ENCODE data around the gene MOB2.

Gene MOB2

DNA sequence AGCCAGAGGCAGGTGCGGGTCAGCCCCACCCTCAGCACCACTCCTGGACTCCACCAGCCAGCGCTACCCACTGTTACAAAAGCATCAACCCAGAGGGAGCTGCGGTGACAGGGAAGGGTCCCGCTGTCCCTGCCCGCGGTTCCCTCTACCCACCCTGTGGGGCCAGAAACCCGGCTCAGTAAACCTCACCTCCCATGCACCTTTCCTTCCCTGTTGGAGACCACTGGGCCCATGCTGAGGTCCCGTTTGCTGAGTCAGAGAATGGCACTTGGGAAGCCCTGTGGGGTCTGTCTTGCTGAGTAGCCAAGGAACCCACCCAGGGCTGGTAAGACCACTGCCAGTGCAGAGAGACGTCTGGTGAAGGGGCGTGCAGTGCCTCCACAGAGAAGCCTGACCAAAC lies 42.1 kb upstream of the MOB2 start:
- no peaks in the 10 kb centered on the region for H3K9me3 ChIP-seq (ENCODE audit: control insufficient read depth, insufficient read depth, low read depth, low read length)
- H3K9ac ChIP-seq (ENCODE audit: low read length): no peak overlapping the region
- no peaks in the 10 kb centered on the region for H3K27me3 ChIP-seq (ENCODE audit: control insufficient read depth, insufficient read depth, low read length)
- H3K4me1 ChIP-seq (ENCODE audit: control insufficient read depth, insufficient read depth, low read length): no peaks in the 10 kb centered on the region
- no peak overlapping the region for H3K27ac ChIP-seq (ENCODE audit: low read depth, low read length)
- no peaks in the 10 kb centered on the region for H3K36me3 ChIP-seq (ENCODE audit: control insufficient read depth, insufficient read depth, low read length)
- H3K4me3 ChIP-seq (ENCODE audit: low read depth, low read length): no peak overlapping the region

DNA sequence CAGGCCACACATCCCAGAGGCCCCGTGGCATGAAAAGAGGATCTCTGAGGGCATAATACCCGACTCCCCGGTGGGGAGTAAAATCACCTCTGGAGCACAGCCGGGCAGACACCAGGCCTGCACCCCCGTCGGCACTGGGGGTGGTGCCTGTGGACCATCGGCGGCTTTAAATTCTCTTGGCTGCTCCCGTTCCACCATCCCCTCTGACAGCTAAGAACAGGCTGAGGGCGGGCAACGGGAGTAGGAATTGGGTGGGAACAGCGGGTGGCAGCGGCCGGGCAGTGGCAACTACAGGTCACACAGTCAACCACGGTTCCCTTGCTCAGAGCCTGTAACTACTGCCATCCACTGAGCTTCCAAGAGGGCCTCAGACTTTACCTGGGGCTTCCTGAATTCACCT lies 40.2 kb upstream of the MOB2 start:
- Histone ChIP-seq H3K9me3 (ENCODE audit: control insufficient read depth, insufficient read depth, low read depth, low read length) (no peaks in the 10 kb centered on the region), H3K9ac (ENCODE audit: low read length) (no peak overlapping the region), H3K4me1 (ENCODE audit: control insufficient read depth, insufficient read depth, low read length) (no peaks in the 10 kb centered on the region), H3K27me3 (ENCODE audit: control insufficient read depth, insufficient read depth, low read length) (no peaks in the 10 kb centered on the region), H3K4me3 (ENCODE audit: low read depth, low read length) (no peak overlapping the region), H3K27ac (ENCODE audit: low read depth, low read length) (no peak overlapping the region), H3K36me3 (ENCODE audit: control insufficient read depth, insufficient read depth, low read length) (no peaks in the 10 kb centered on the region)

DNA sequence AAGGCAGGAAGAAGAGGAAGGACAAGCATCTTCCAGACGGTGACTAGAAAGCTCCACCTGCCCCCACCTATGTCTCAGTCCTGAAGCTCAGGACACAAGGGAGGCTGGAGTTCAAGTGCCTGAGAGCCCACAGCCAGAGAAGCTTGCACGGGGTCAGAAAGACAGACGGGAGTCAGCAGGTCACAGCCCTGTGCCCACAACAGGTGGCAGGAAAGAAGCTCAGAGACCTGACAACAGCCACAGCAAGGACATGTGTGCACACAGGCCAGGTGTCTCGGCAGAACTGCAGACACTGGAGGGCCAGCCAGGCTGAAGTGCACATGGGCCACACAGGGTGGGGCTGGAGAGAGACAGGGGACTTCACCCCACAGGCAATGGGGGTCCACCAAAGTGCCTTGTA lies 37.2 kb upstream of the MOB2 start:
- no peaks in the 10 kb centered on the region for H3K36me3 ChIP-seq (ENCODE audit: control insufficient read depth, insufficient read depth, low read length)
- no peak overlapping the region for H3K4me3 ChIP-seq (ENCODE audit: low read depth, low read length)
- H3K27me3 ChIP-seq (ENCODE audit: control insufficient read depth, insufficient read depth, low read length): no peaks in the 10 kb centered on the region
- no peaks in the 10 kb centered on the region for H3K4me1 ChIP-seq (ENCODE audit: control insufficient read depth, insufficient read depth, low read length)
- H3K27ac ChIP-seq (ENCODE audit: low read depth, low read length): no peak overlapping the region
- no peaks in the 10 kb centered on the region for H3K9me3 ChIP-seq (ENCODE audit: control insufficient read depth, insufficient read depth, low read depth, low read length)
- H3K9ac ChIP-seq (ENCODE audit: low read length): no peak overlapping the region

DNA sequence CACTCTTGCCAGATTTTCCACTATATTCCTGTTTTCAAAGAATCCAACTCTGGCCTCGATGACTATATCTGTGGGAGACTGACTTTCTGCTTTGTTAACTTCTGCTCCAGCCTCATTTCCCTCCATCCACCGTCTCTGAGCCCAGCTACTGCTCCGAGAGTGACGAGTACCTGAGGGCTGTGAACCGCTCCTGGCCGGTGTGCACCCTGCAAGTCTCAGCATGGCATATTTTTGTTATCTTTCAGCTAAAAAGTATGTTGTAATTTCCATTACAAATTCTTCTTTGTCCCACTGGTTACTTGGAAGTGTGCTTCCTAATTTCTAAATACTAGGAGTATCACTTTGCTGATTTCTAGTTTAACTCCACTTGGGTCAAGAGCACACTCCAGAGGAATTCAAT lies 36.5 kb upstream of the MOB2 start:
- no peak overlapping the region for H3K9ac ChIP-seq (ENCODE audit: low read length)
- H3K4me3 ChIP-seq (ENCODE audit: low read depth, low read length): no peak overlapping the region
- no peaks in the 10 kb centered on the region for H3K9me3 ChIP-seq (ENCODE audit: control insufficient read depth, insufficient read depth, low read depth, low read length)
- no peaks in the 10 kb centered on the region for H3K27me3 ChIP-seq (ENCODE audit: control insufficient read depth, insufficient read depth, low read length)
- no peaks in the 10 kb centered on the region for H3K36me3 ChIP-seq (ENCODE audit: control insufficient read depth, insufficient read depth, low read length)
- H3K4me1 ChIP-seq (ENCODE audit: control insufficient read depth, insufficient read depth, low read length): no peaks in the 10 kb centered on the region
- no peak overlapping the region for H3K27ac ChIP-seq (ENCODE audit: low read depth, low read length)

DNA sequence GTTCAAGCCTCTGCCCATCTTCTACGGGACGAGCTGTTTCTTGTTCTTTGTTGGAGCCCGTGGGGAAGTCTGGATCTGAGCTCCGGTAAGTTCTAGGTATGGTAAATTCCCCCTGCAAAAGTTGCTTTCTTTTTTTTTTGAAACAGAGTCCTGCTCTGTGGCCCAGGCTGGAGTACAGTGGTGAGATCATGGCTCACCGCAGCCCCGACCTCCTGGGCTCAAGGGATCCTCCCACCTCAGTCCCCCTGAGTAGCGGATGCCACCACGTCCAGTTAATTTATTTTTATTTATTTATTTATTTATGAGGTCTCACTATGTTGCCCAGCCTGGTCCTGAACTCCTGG lies 35.5 kb upstream of the MOB2 start:
- Histone ChIP-seq H3K4me3 (ENCODE audit: low read depth, low read length) (no peak overlapping the region), H3K36me3 (ENCODE audit: control insufficient read depth, insufficient read depth, low read length) (no peaks in the 10 kb centered on the region), H3K4me1 (ENCODE audit: control insufficient read depth, insufficient read depth, low read length) (no peaks in the 10 kb centered on the region), H3K9ac (ENCODE audit: low read length) (no peak overlapping the region), H3K27me3 (ENCODE audit: control insufficient read depth, insufficient read depth, low read length) (no peaks in the 10 kb centered on the region), H3K9me3 (ENCODE audit: control insufficient read depth, insufficient read depth, low read depth, low read length) (no peaks in the 10 kb centered on the region), H3K27ac (ENCODE audit: low read depth, low read length) (no peak overlapping the region)

DNA sequence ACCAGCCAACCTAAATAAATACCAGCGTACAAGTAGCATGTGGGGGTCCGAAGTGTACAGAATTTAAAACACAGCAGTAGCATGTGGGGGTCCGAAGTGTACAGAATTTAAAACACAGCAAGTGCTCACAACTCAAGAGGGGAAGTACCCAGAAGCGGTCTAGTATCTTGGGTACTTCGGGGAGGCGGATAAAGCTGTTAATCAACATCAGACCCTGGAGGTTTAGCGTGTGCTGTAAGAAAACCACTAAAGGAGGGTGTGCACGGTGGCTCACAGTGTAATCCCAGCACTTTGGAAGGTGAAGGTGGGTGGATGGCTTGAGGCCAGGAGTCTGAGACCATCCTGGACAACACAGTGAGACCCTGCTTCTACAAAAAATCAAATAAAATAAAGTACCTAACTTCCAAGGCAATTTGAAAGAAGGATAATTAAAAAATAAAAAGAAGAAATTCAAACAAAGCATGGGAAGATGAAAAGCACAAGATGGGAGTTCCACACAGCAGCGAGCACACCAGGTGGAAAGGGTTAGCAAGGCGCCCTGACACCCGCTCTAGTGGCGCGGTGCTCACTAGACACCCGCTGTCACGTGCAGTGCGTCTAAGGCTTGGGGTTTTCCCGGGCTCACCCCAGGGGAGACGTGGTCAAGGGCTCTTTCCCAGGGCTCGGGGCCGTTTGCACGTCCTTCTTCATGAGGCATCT lies 35.0 kb upstream of the MOB2 start:
- Histone ChIP-seq H3K9ac (ENCODE audit: low read length) (no peak overlapping the region), H3K27ac (ENCODE audit: low read depth, low read length) (no peak overlapping the region), H3K4me3 (ENCODE audit: low read depth, low read length) (no peak overlapping the region), H3K9me3 (ENCODE audit: control insufficient read depth, insufficient read depth, low read depth, low read length) (no peaks in the 10 kb centered on the region), H3K4me1 (ENCODE audit: control insufficient read depth, insufficient read depth, low read length) (no peaks in the 10 kb centered on the region), H3K36me3 (ENCODE audit: control insufficient read depth, insufficient read depth, low read length) (no peaks in the 10 kb centered on the region), H3K27me3 (ENCODE audit: control insufficient read depth, insufficient read depth, low read length) (no peaks in the 10 kb centered on the region)

DNA sequence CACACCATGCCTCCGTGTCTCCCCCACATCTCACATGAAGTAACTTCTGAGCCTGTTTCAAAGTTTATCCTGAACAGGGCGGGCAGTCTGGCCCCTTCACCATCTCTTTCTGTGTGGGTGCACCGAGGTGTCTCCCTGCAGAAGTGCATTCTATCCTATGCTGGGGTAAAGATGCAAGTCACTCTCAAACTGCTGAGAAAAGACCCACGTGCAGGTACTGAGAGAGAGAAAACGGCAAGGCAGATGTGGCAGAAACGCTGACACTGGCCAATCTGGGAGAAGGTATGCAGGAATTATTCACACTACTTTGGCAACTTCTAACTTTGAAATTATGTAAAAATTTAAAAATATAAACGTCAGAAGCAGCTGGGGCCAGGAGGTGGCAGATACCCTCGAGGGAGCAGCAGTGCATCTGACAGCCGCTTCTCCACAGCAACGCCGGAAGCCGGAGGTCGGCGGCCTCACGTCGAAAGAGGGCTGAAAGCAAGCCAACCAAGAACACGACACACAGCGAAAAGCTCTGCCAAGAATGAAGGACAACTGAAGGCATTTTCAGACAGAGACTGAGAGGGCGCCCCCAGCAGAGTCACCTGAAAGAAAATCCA lies 34.2 kb upstream of the MOB2 start:
- no peaks in the 10 kb centered on the region for H3K36me3 ChIP-seq (ENCODE audit: control insufficient read depth, insufficient read depth, low read length)
- H3K9me3 ChIP-seq (ENCODE audit: control insufficient read depth, insufficient read depth, low read depth, low read length): no peaks in the 10 kb centered on the region
- no peaks in the 10 kb centered on the region for H3K27me3 ChIP-seq (ENCODE audit: control insufficient read depth, insufficient read depth, low read length)
- no peak overlapping the region for H3K9ac ChIP-seq (ENCODE audit: low read length)
- H3K27ac ChIP-seq (ENCODE audit: low read depth, low read length): no peak overlapping the region
- H3K4me1 ChIP-seq (ENCODE audit: control insufficient read depth, insufficient read depth, low read length): no peaks in the 10 kb centered on the region
- no peak overlapping the region for H3K4me3 ChIP-seq (ENCODE audit: low read depth, low read length)

DNA sequence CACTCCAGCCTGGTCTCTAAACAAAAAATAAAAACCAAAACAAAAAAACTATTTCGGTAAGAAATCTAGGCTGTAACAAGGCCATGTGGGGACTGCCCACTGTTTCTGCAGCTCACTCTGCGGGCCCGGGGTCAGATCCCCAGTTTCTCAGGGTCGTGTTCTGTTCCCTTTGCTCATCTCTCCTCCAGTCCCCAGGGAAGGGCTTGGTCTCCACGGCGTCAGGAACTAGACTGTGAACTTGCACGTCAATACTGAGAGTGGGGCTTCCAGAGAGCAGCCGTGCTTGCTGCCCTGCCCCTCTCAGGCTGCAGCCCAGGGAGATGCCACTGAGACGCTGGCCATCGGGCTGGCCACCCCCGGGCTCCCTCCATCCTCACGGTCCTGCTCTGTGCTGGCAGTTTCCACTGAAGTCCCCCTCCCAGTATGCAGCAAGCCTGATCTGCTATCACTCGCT lies 33.7 kb upstream of the MOB2 start:
- Histone ChIP-seq H3K36me3 (ENCODE audit: control insufficient read depth, insufficient read depth, low read length) (no peaks in the 10 kb centered on the region), H3K27me3 (ENCODE audit: control insufficient read depth, insufficient read depth, low read length) (no peaks in the 10 kb centered on the region), H3K9me3 (ENCODE audit: control insufficient read depth, insufficient read depth, low read depth, low read length) (no peaks in the 10 kb centered on the region), H3K4me3 (ENCODE audit: low read depth, low read length) (no peak overlapping the region), H3K27ac (ENCODE audit: low read depth, low read length) (no peak overlapping the region), H3K4me1 (ENCODE audit: control insufficient read depth, insufficient read depth, low read length) (peaks cover 2% of the 10 kb centered on the region; the same call in 1 of the 2 replicates), H3K9ac (ENCODE audit: low read length) (no peak overlapping the region)

DNA sequence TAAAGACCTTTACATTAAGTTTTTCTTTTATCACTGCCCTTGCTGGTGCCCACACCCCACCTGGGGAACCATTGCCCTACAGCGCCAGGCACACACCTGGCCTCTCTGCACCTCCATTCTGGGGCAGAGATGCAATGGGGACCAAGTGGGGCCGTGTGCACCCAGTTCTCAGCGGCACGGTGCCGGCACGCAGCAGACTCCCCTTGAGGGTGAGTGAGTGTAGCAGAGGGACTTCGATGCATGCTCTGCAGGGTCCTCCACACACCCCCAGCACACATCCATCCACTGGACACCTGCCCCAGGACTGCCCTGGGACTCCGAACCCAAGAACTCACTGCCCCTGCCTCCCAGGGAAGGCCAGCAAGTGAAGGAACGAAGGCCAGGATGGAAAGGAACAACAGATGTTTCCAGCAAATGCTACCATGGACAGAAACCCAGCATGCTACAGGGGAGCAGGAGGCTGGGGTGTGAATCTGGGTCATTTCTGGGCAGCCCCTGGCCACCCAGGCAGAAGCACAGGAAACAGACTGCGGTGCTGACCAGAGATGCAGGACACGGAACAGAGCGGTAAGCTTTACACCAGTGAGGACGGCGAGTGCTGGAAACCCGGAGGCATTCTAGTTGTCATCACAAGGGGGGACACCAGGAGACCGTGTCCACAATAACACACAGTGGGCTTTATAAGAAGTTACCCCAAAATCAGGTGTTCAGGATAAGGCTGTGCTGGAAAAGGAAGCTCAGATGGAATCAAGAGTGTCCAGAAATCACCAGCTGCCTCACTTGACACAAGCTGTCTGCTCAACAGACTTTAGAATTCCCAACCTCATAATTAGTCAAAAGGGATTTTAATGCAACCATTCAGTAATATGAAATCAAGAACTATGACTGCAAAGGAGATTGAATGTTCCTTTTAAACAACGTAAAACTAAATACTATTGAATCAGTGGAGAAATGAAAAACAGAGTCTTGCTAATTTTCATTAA lies 32.7 kb upstream of the MOB2 start:
- no peak overlapping the region for H3K4me3 ChIP-seq (ENCODE audit: low read depth, low read length)
- H3K27ac ChIP-seq (ENCODE audit: low read depth, low read length): no peak overlapping the region
- no peaks in the 10 kb centered on the region for H3K36me3 ChIP-seq (ENCODE audit: control insufficient read depth, insufficient read depth, low read length)
- no peaks in the 10 kb centered on the region for H3K27me3 ChIP-seq (ENCODE audit: control insufficient read depth, insufficient read depth, low read length)
- H3K9me3 ChIP-seq (ENCODE audit: control insufficient read depth, insufficient read depth, low read depth, low read length): no peaks in the 10 kb centered on the region
- no peak overlapping the region for H3K9ac ChIP-seq (ENCODE audit: low read length)
- peaks cover 3% of the 10 kb centered on the region; the same call in 1 of the 2 replicates for H3K4me1 ChIP-seq (ENCODE audit: control insufficient read depth, insufficient read depth, low read length)

DNA sequence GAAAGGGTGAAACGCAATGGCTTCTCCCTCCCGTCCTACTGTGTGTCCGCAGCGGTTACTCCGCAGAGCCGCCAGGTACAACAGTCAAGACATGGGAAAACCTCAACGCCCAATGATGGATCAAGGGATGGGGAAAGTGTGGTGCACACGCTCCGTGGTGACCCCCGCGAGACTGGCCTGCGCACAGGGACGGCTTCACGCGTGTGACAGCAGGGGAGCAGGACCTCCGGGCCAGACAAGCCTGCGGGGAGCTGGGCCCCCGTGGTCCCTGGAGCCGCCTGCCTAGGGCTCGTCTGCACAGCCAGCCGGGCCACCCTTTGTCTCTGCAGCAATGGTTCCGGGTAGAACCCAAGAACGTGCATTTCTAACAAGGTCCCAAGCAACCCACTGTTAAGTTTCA lies 31.7 kb upstream of the MOB2 start:
- Histone ChIP-seq H3K4me1 (ENCODE audit: control insufficient read depth, insufficient read depth, low read length) (peaks cover 9% of the 10 kb centered on the region), H3K36me3 (ENCODE audit: control insufficient read depth, insufficient read depth, low read length) (no peaks in the 10 kb centered on the region), H3K9ac (ENCODE audit: low read length) (no peak overlapping the region)

More for the DNA sequence above, 31.7 kb upstream of the MOB2 start:
- Histone ChIP-seq H3K9me3 (ENCODE audit: control insufficient read depth, insufficient read depth, low read depth, low read length) (no peaks in the 10 kb centered on the region), H3K27me3 (ENCODE audit: control insufficient read depth, insufficient read depth, low read length) (no peaks in the 10 kb centered on the region), H3K4me3 (ENCODE audit: low read depth, low read length) (no peak overlapping the region), H3K27ac (ENCODE audit: low read depth, low read length) (no peak overlapping the region)

Measured in HUES6 (cell line).